Activated CD8-positive, alpha-beta T cell treated with anti-CD3 and anti-CD28 coated beads for 36 hours (primary cell): ENCODE results near the gene WNT9B. TPM values are rescaled to one million over a fixed set of nuclear protein-coding genes. Genes with fewer than 3 reads are reported as not detected.

Experiments
- ATAC-seq: fragments of 200-7000 bp; cut with Tn5 transposase; one replicate; pipeline ENCODE4 v1.10.0; 2021; ENCODE audit warnings: mild to moderate bottlenecking, moderate library complexity
- CTCF ChIA-PET: fragments of 350-600 bp; sonication (Branson Sonifier 250); formaldehyde crosslinking; loops from one replicate; lab custom pipeline; 2021; ENCODE audit warnings: antibody characterized with exemption; lab: Charles Lee
- POLR2A ChIA-PET: fragments of 350-600 bp; sonication (Branson Sonifier 250); formaldehyde crosslinking; loops from one replicate; lab custom pipeline; 2021; ENCODE audit warnings: antibody characterized with exemption; lab: Charles Lee
- DNase-seq: peaks from one replicate; pipeline ENCODE4 v3.0.0-alpha.2; 2020
- H3K27ac Mint-ChIP-seq: one replicate; pipeline ENCODE4 v1.8.0; 2021; ENCODE audit warnings: mild to moderate bottlenecking, mixed read lengths
- H3K27me3 Mint-ChIP-seq: one replicate; pipeline ENCODE4 v1.8.0; 2021; ENCODE audit warnings: mixed read lengths
- H3K36me3 Mint-ChIP-seq: one replicate; pipeline ENCODE4 v1.8.0; 2021; ENCODE audit warnings: low read depth, mixed read lengths
- H3K4me1 Mint-ChIP-seq: one replicate; pipeline ENCODE4 v1.8.0; 2021; ENCODE audit warnings: low read depth, mixed read lengths
- H3K4me3 Mint-ChIP-seq: one replicate; pipeline ENCODE4 v1.8.0; 2021; ENCODE audit warnings: mild to moderate bottlenecking, moderate library complexity, mixed read lengths
- H3K9me3 Mint-ChIP-seq: one replicate; pipeline ENCODE4 v1.8.0; 2021; ENCODE audit warnings: mixed read lengths
- CTCF ChIP-seq: fragments of 200-600 bp; IDR thresholded peaks from one replicate; pipeline ENCODE4 v1.8.0; 2022; ENCODE audit warnings: antibody characterized with exemption, mild to moderate bottlenecking
- intact Hi-C: fragments of 100-400 bp; cut with micrococcal nuclease; formaldehyde crosslinking; loops from one replicate; pipeline ENCODE4 v1.10.0; 2022
- total RNA-seq, 2 experiments: library from RNA; stranded (reverse); gene quantifications; one replicate each; pipeline ENCODE4 v1.2.3, GENCODE V29; 2021

The WNT9B gene
- total RNA-seq, 2 experiments from 2014 or later: not detected

GRCh38 chr17:46910179-46910927 lies 59.0 kb downstream of the WNT9B start:
- TF ChIP-seq CTCF: no peak
- Mint-ChIP-seq H3K27me3 (peaks cover 3% of the 10 kb centered on the region), H3K27ac (no peak overlapping the region), H3K9me3 (no peaks in the 10 kb centered on the region), H3K4me1 (peaks cover 3% of the 10 kb centered on the region), H3K4me3 (no peak overlapping the region), H3K36me3 (no peaks in the 10 kb centered on the region)
- no peak for ATAC-seq
- DNase-seq: no peak
- ChIA-PET POLR2A (no interaction called here), CTCF (interaction anchor here (2.7 kb wide), 1 partner anchor 32 kb away, joined by 9 read pairs; no protein-coding TSS in a partner anchor)
- intact Hi-C loops: no loop called here

- Mint-ChIP-seq H3K9me3 (no peaks in the 10 kb centered on the region), H3K4me1 (no peaks in the 10 kb centered on the region), H3K36me3 (no peaks in the 10 kb centered on the region), H3K27me3 (peaks cover 3% of the 10 kb centered on the region), H3K4me3 (no peak overlapping the region), H3K27ac (no peak overlapping the region)
- DNase-seq (no peak), ATAC-seq (no peak)
- intact Hi-C loops: no loop called here
- ChIA-PET POLR2A (interaction anchor here (0.5 kb wide), 1 partner anchor 715 kb away, joined by 4 read pairs; no protein-coding TSS in a partner anchor), CTCF (interaction anchor here (2.7 kb wide), 1 partner anchor 31 kb away, joined by 9 read pairs; no protein-coding TSS in a partner anchor)
- TF ChIP-seq CTCF: no peak
These were observed 59.9 kb downstream of the WNT9B start for GRCh38 chr17:46911311-46911710.

GRCh38 chr17:46915596-46915995 lies 64.2 kb downstream of the WNT9B start:
- DNase-seq (no peak), ATAC-seq (no peak)
- ChIA-PET POLR2A (no interaction called here), CTCF (no interaction called here)
- Mint-ChIP-seq H3K4me3 (no peak overlapping the region), H3K27me3 (no peaks in the 10 kb centered on the region), H3K27ac (no peak overlapping the region), H3K36me3 (no peaks in the 10 kb centered on the region), H3K9me3 (no peaks in the 10 kb centered on the region), H3K4me1 (no peaks in the 10 kb centered on the region)
- no peak for TF ChIP-seq CTCF
- intact Hi-C loops: no loop called here

- H3K27ac Mint-ChIP-seq: no peak overlapping the region
These were observed 64.8 kb downstream of the WNT9B start for GRCh38 chr17:46916211-46916610.

More at GRCh38 chr17:46916211-46916610, 64.8 kb downstream of the WNT9B start:
- CTCF ChIA-PET: no interaction called here
- POLR2A ChIA-PET: no interaction called here
- no peak for DNase-seq
- no peaks in the 10 kb centered on the region for H3K9me3 Mint-ChIP-seq
- H3K27me3 Mint-ChIP-seq: no peaks in the 10 kb centered on the region
- no peaks in the 10 kb centered on the region for H3K4me1 Mint-ChIP-seq
- no peak for TF ChIP-seq CTCF
- H3K4me3 Mint-ChIP-seq: no peak overlapping the region
- H3K36me3 Mint-ChIP-seq: no peaks in the 10 kb centered on the region
- intact Hi-C loops: no loop called here
- no peak for ATAC-seq
